ENCODE measurements around the gene DNM3. TPM values are rescaled to one million over a fixed set of nuclear protein-coding genes. Genes with fewer than 3 reads are reported as not detected.

Gene DNM3
- total RNA-seq, 1 donor from 2014 or later, result 7.7 TPM

- TF ChIP-seq CTCF (IDR thresholded peaks at IDR 0.05; ENCODE audit: unreplicated experiment), result peak; percentile 7
- H3K27ac Mint-ChIP-seq (ENCODE audit: unreplicated experiment), result peak overlapping the region; percentile 64
- no peaks in the 10 kb centered on the region for H3K36me3 Mint-ChIP-seq (ENCODE audit: low read depth, unreplicated experiment)
- peaks cover 40% of the 10 kb centered on the region for H3K4me1 Mint-ChIP-seq (ENCODE audit: unreplicated experiment)
- H3K4me3 Mint-ChIP-seq (ENCODE audit: unreplicated experiment), result no peak overlapping the region
- H3K9me3 Mint-ChIP-seq (ENCODE audit: unreplicated experiment), result no peaks in the 10 kb centered on the region
- no peaks in the 10 kb centered on the region for H3K27me3 Mint-ChIP-seq (ENCODE audit: unreplicated experiment)
- DNase-seq (ENCODE audit: low spot score), result peak; percentile 14
These were observed 558.7 kb downstream of the DNM3 start for GRCh38 chr1:172399756-172400721.

GRCh38 chr1:172400722-172401105, 559.4 kb downstream of the DNM3 start:
- Mint-ChIP-seq H3K9me3 (ENCODE audit: unreplicated experiment) (no peaks in the 10 kb centered on the region), H3K36me3 (ENCODE audit: low read depth, unreplicated experiment) (no peaks in the 10 kb centered on the region), H3K4me3 (ENCODE audit: unreplicated experiment) (no peak overlapping the region), H3K4me1 (ENCODE audit: unreplicated experiment) (peaks cover 38% of the 10 kb centered on the region), H3K27ac (ENCODE audit: unreplicated experiment) (peak overlapping the region; percentile 64), H3K27me3 (ENCODE audit: unreplicated experiment) (no peaks in the 10 kb centered on the region)
- no peak for TF ChIP-seq CTCF (IDR thresholded peaks at IDR 0.05; ENCODE audit: unreplicated experiment)
- DNase-seq (ENCODE audit: low spot score), result no peak

GRCh38 chr1:172401477-172401876, 560.2 kb downstream of the DNM3 start:
- no peaks in the 10 kb centered on the region for H3K36me3 Mint-ChIP-seq (ENCODE audit: low read depth, unreplicated experiment)
- H3K27me3 Mint-ChIP-seq (ENCODE audit: unreplicated experiment), result no peaks in the 10 kb centered on the region
- no peaks in the 10 kb centered on the region for H3K9me3 Mint-ChIP-seq (ENCODE audit: unreplicated experiment)
- no peak for TF ChIP-seq CTCF (IDR thresholded peaks at IDR 0.05; ENCODE audit: unreplicated experiment)
- H3K4me3 Mint-ChIP-seq (ENCODE audit: unreplicated experiment), result no peak overlapping the region
- no peak for DNase-seq (ENCODE audit: low spot score)
- H3K4me1 Mint-ChIP-seq (ENCODE audit: unreplicated experiment), result peaks cover 38% of the 10 kb centered on the region
- no peak overlapping the region for H3K27ac Mint-ChIP-seq (ENCODE audit: unreplicated experiment)

GRCh38 chr1:172401892-172402291, 560.6 kb downstream of the DNM3 start:
- H3K27ac Mint-ChIP-seq (ENCODE audit: unreplicated experiment), result no peak overlapping the region
- H3K4me1 Mint-ChIP-seq (ENCODE audit: unreplicated experiment), result peaks cover 38% of the 10 kb centered on the region
- H3K27me3 Mint-ChIP-seq (ENCODE audit: unreplicated experiment), result no peaks in the 10 kb centered on the region
- TF ChIP-seq CTCF (IDR thresholded peaks at IDR 0.05; ENCODE audit: unreplicated experiment), result peak; percentile 26
- DNase-seq (ENCODE audit: low spot score), result no peak
- no peaks in the 10 kb centered on the region for H3K9me3 Mint-ChIP-seq (ENCODE audit: unreplicated experiment)
- no peak overlapping the region for H3K4me3 Mint-ChIP-seq (ENCODE audit: unreplicated experiment)
- H3K36me3 Mint-ChIP-seq (ENCODE audit: low read depth, unreplicated experiment), result no peaks in the 10 kb centered on the region

Measured in endothelial cell (in vitro differentiated cells).